Left ventricle myocardium inferior (tissue), 1 donor: Measurements from ENCODE around the gene ZFHX2. TPM values are rescaled to one million over a fixed set of nuclear protein-coding genes. Genes with fewer than 3 reads are reported as not detected.

Experiments used
- DNase-seq: peaks from one replicate; pipeline ENCODE4 v3.0.0-alpha.2; 2020
- H3K27ac ChIP-seq: fragments of 200-600 bp; replicated peaks from 2 replicates; pipeline ENCODE4 v1.8.0; 2021
- H3K27me3 ChIP-seq: fragments of 200-600 bp; 2 replicates; pipeline ENCODE4 v1.8.0; 2021; ENCODE audit warnings: low read depth
- H3K36me3 ChIP-seq: fragments of 200-600 bp; 2 replicates; pipeline ENCODE4 v1.8.0; 2021
- H3K4me1 ChIP-seq: fragments of 200-600 bp; 2 replicates; pipeline ENCODE4 v1.8.0; 2021
- H3K4me3 ChIP-seq: fragments of 200-600 bp; 2 replicates; pipeline ENCODE4 v1.8.0; 2021; ENCODE audit warnings: mild to moderate bottlenecking, moderate library complexity
- H3K9me3 ChIP-seq: fragments of 200-600 bp; replicated peaks from 2 replicates; pipeline ENCODE4 v1.8.0; 2021
- intact Hi-C: fragments of 100-400 bp; cut with micrococcal nuclease; formaldehyde crosslinking; loops from one replicate; pipeline ENCODE4 v1.11.0; 2022
- total RNA-seq: library from RNA; stranded (reverse); fragmentation: NEBNext Ultra II Directional; extraction: Animal tissue kit (Norgen Biotek cat#: 25700); gene quantifications from one replicate; pipeline ENCODE4 v1.2.1, GENCODE V29; 2021
- TF ChIP-seq, protein P1 (sequence below): fragments of 200-600 bp; IDR thresholded peaks from 2 replicates; pipeline ENCODE4 v1.8.0; 2021; ENCODE audit warnings: antibody characterized with exemption, mild to moderate bottlenecking, borderline replicate concordance
- donor health status: DM: no; HTN: yes; CAD: no; lungs with severe emphysema.

The ZFHX2 gene
- total RNA-seq, 1 donor from 2014 or later, result 0.74 TPM

DNA sequence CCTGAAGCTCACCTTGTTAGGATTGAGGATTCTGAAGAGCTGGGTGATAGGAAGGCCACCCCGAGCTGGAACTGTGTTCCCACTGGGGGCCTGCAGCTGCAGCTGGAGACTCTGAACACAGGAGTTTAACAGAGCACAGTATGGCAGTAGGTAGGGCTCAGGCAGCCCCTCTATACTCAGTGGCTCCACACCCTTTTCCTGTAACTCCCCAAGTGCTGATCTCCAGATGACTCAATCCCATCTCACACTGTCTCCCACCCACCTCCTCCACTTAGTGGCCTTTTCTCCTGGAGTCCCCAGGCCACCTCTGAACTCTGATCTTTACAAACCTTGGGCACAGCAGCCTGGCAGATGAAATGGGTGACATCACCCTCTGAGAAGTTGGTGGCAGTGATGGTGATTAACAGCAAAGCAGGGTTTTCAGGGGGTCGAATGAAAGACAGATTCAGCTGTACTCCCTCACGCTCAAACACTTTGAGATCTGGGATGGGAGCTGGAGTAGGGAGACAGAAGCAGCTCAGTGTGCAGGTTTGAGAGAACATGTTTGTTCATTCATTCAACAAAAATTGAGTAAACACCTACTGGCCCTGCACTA lies 8.5 kb upstream of the ZFHX2 start:
- H3K27me3 ChIP-seq, result no peaks in the 10 kb centered on the region
- intact Hi-C loops, result no loop called here

DNA sequence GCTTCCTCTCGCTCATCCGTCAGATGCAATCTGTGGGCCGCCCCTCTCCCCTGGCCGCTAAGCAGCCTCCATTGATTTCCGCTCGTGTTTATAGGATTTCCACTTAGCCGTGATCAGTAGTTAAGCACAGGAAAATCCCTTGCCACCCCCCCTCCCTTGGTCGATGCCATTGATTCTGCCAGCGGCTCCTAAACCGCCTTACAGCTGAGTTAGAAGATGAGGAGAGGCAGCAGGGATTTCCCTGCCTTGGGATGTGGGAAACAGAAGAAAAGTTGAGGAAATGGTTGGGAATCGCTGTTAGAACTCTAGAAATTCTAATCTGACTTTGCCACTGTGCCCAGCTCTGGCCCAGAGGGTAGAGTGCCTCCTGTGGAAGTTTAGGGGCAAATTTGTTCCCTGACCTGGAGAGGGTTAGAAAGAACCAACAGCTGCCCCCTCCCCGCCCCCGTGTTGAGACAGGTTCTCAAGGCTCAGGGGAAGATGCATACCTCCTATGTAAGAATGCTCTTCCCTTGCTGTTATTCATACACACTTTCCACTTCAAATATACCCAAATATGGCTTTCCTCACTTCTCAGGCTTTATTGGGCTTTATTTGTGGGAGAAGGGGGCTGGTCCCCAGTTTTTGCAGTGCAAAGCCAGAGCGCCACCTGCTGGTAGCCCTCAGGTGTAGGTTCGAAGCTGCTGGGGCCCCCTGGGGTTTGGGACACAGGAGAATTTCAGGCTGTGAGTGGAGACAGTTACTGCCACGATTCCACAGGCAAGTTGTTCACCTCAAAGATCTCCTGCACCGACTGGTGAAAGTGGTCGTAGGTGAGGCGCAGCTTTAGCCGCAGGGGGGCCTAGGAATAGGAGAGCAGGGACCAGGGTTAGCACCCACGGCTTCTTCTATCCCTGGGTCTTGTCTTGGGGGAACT lies 7.7 kb upstream of the ZFHX2 start:
- H3K27ac ChIP-seq, result no peak overlapping the region
- TF ChIP-seq, protein P1, sequence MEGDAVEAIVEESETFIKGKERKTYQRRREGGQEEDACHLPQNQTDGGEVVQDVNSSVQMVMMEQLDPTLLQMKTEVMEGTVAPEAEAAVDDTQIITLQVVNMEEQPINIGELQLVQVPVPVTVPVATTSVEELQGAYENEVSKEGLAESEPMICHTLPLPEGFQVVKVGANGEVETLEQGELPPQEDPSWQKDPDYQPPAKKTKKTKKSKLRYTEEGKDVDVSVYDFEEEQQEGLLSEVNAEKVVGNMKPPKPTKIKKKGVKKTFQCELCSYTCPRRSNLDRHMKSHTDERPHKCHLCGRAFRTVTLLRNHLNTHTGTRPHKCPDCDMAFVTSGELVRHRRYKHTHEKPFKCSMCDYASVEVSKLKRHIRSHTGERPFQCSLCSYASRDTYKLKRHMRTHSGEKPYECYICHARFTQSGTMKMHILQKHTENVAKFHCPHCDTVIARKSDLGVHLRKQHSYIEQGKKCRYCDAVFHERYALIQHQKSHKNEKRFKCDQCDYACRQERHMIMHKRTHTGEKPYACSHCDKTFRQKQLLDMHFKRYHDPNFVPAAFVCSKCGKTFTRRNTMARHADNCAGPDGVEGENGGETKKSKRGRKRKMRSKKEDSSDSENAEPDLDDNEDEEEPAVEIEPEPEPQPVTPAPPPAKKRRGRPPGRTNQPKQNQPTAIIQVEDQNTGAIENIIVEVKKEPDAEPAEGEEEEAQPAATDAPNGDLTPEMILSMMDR, result peak; percentile 86
- intact Hi-C loops, result no loop called here
- H3K4me3 ChIP-seq, result no peak overlapping the region
- no peaks in the 10 kb centered on the region for H3K9me3 ChIP-seq
- H3K36me3 ChIP-seq, result peaks cover 23% of the 10 kb centered on the region
- H3K27me3 ChIP-seq, result no peaks in the 10 kb centered on the region
- peaks cover 35% of the 10 kb centered on the region for H3K4me1 ChIP-seq
- DNase-seq, result peak; percentile 54

More for the DNA sequence above, 8.5 kb upstream of the ZFHX2 start:
- Histone ChIP-seq H3K9me3 (no peaks in the 10 kb centered on the region), H3K4me1 (peaks cover 32% of the 10 kb centered on the region), H3K4me3 (no peak overlapping the region), H3K36me3 (peaks cover 23% of the 10 kb centered on the region), H3K27ac (no peak overlapping the region)
- TF ChIP-seq, protein P1, result no peak
- DNase-seq, result no peak

- peaks cover 23% of the 10 kb centered on the region for H3K36me3 ChIP-seq
- H3K9me3 ChIP-seq, result no peaks in the 10 kb centered on the region
- intact Hi-C loops, result no loop called here
- TF ChIP-seq, protein P1, result no peak
- no peaks in the 10 kb centered on the region for H3K27me3 ChIP-seq
- H3K4me3 ChIP-seq, result no peak overlapping the region
- H3K4me1 ChIP-seq, result peaks cover 35% of the 10 kb centered on the region
- H3K27ac ChIP-seq, result no peak overlapping the region
- no peak for DNase-seq
Observed at GRCh38 chr14:23558346-23559009, 6.9 kb upstream of the ZFHX2 start.

GRCh38 chr14:23557946-23558345 lies 6.4 kb upstream of the ZFHX2 start:
- no peaks in the 10 kb centered on the region for H3K27me3 ChIP-seq
- TF ChIP-seq, protein P1, result no peak
- peaks cover 35% of the 10 kb centered on the region for H3K4me1 ChIP-seq
- H3K9me3 ChIP-seq, result no peaks in the 10 kb centered on the region
- DNase-seq, result no peak
- no peak overlapping the region for H3K27ac ChIP-seq
- peaks cover 23% of the 10 kb centered on the region for H3K36me3 ChIP-seq
- intact Hi-C loops, result no loop called here
- H3K4me3 ChIP-seq, result no peak overlapping the region

DNA sequence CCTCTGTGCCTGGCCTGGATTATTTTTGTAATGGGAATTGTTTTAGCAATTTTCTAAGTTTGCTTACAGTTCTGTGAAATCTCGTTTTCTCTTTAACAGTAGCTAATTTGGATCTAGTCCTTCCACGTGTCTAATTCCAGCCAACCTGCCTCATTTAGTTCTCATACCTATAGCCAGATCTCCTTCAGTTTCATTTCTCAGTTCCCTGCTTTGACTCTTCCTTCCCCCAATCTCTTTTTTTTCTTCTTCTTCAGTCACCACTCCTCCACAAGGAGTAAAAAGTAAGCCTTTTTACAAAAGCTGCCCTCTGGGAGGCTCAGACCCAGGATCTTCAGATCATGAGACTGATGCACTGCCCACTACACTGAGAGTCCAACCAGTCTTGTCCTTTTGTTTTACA lies 6.0 kb upstream of the ZFHX2 start:
- Histone ChIP-seq H3K4me3 (peak overlapping the region; percentile 80), H3K36me3 (peaks cover 23% of the 10 kb centered on the region), H3K9me3 (no peaks in the 10 kb centered on the region), H3K27me3 (no peaks in the 10 kb centered on the region), H3K27ac (no peak overlapping the region), H3K4me1 (peaks cover 35% of the 10 kb centered on the region)
- TF ChIP-seq, protein P1, result no peak
- intact Hi-C loops, result no loop called here
- no peak for DNase-seq
